Caco-2 (cell line): ENCODE measurements around the gene SERAC1. TPM values are rescaled to one million over a fixed set of nuclear protein-coding genes. Genes with fewer than 3 reads are reported as not detected.

Source experiments
- BruUV-seq: library from RNA; stranded (reverse); fragments of 400-500 nt; replicated peaks from 2 replicates; lab custom pipeline; 2021; lab: Mats Ljungman, UMichigan
- CTCF ChIA-PET: fragments of 300-600 bp; sonication (Branson Sonifier 250); formaldehyde crosslinking; loops from one replicate; lab custom pipeline; 2022; ENCODE audit warnings: antibody characterized with exemption; lab: Charles Lee
- POLR2A ChIA-PET: fragments of 300-600 bp; sonication (Branson Sonifier 250); formaldehyde crosslinking; loops from one replicate; lab custom pipeline; 2022; ENCODE audit warnings: antibody characterized with exemption; lab: Charles Lee
- DNase-seq, 2 experiments: peaks; one replicate each; pipeline versions ENCODE4 v3.0.0 to v3.0.0-alpha.2; 2020 to 2022
- H3K27me3 ChIP-seq: replicated peaks from 2 replicates; pipeline ENCODE4 v1.6.0; 2011; ENCODE audit warnings: low read length; ENCODE audit not compliant: control insufficient read depth, insufficient read depth
- H3K36me3 ChIP-seq: 2 replicates; pipeline ENCODE4 v1.5.1; 2011; ENCODE audit warnings: low read length; ENCODE audit not compliant: control insufficient read depth, insufficient read depth
- H3K4me1 ChIP-seq: fragments of 250-450 bp; sonication (Bioruptor Pico); 2 replicates; pipeline ENCODE4 v1.5.1; 2020; ENCODE audit warnings: mild to moderate bottlenecking
- H3K4me3 ChIP-seq: 2 replicates; pipeline ENCODE4 v1.5.1; 2011; ENCODE audit warnings: low read depth, mild to moderate bottlenecking, control low read depth, low read length
- H3K9me3 ChIP-seq: fragments of 250-450 bp; sonication (Bioruptor Pico); 2 replicates; pipeline ENCODE4 v1.5.1; 2020; ENCODE audit warnings: mild to moderate bottlenecking, moderate library complexity
- H3K27ac Mint-ChIP-seq: one replicate; pipeline ENCODE4 v1.8.0; 2022; ENCODE audit warnings: mixed read lengths; ENCODE audit not compliant: unreplicated experiment
- H3K27me3 Mint-ChIP-seq: one replicate; pipeline ENCODE4 v1.8.0; 2022; ENCODE audit warnings: mixed read lengths; ENCODE audit not compliant: insufficient read depth, unreplicated experiment
- H3K36me3 Mint-ChIP-seq: one replicate; pipeline ENCODE4 v1.8.0; 2022; ENCODE audit warnings: mild to moderate bottlenecking, mixed read lengths; ENCODE audit not compliant: insufficient read depth, unreplicated experiment
- H3K4me1 Mint-ChIP-seq: one replicate; pipeline ENCODE4 v1.8.0; 2022; ENCODE audit warnings: low read depth, mixed read lengths; ENCODE audit not compliant: unreplicated experiment
- H3K4me3 Mint-ChIP-seq: one replicate; pipeline ENCODE4 v1.8.0; 2022; ENCODE audit warnings: mild to moderate bottlenecking, moderate library complexity, mixed read lengths; ENCODE audit not compliant: unreplicated experiment
- H3K9me3 Mint-ChIP-seq: one replicate; pipeline ENCODE4 v1.8.0; 2022; ENCODE audit warnings: mixed read lengths; ENCODE audit not compliant: unreplicated experiment
- intact Hi-C: fragments of 100-400 bp; cut with micrococcal nuclease; formaldehyde crosslinking; loops from one replicate; pipeline ENCODE4 v1.10.0; 2022; ENCODE audit not compliant: unreplicated experiment
- total RNA-seq: library from RNA; stranded (reverse); gene quantifications from 2 replicates; pipeline ENCODE4 v1.2.3, GENCODE V29; 2022
- TF ChIP-seq, protein P1 (sequence below), 2 experiments: fragments of 200-600 bp in 1 of 2; IDR thresholded peaks; 1 replicate in 1 of 2; 2 replicates in 1 of 2; pipeline versions ENCODE4 v1.5.1 to v1.8.0; 2011 to 2022; ENCODE audit warnings: antibody characterized with exemption in 1 of 2, control low read depth in 1 of 2, inconsistent platforms in 1 of 2, low read depth in 1 of 2, low read length in 1 of 2, mild to moderate bottlenecking in 1 of 2, moderate library complexity in 1 of 2; ENCODE audit not compliant: insufficient read depth in 1 of 2, severe bottlenecking in 1 of 2, unreplicated experiment in 1 of 2

The SERAC1 gene
- total RNA-seq, 1 experiment from 2014 or later, result 7.4 TPM

GRCh38 chr6:158061361-158061708 lies 106.7 kb downstream of the SERAC1 start:
- Mint-ChIP-seq H3K9me3 (no peaks in the 10 kb centered on the region), H3K4me3 (no peak overlapping the region), H3K27me3 (no peaks in the 10 kb centered on the region), H3K4me1 (no peaks in the 10 kb centered on the region), H3K36me3 (peaks cover 30% of the 10 kb centered on the region), H3K27ac (no peak overlapping the region)
- BruUV-seq, result no TSS peak
- Histone ChIP-seq H3K9me3 (no peaks in the 10 kb centered on the region), H3K4me1 (peaks cover 12% of the 10 kb centered on the region), H3K4me3 (no peak overlapping the region), H3K27me3 (no peaks in the 10 kb centered on the region), H3K36me3 (peaks cover 5% of the 10 kb centered on the region)
- DNase-seq, result no peak
- TF ChIP-seq, protein P1, sequence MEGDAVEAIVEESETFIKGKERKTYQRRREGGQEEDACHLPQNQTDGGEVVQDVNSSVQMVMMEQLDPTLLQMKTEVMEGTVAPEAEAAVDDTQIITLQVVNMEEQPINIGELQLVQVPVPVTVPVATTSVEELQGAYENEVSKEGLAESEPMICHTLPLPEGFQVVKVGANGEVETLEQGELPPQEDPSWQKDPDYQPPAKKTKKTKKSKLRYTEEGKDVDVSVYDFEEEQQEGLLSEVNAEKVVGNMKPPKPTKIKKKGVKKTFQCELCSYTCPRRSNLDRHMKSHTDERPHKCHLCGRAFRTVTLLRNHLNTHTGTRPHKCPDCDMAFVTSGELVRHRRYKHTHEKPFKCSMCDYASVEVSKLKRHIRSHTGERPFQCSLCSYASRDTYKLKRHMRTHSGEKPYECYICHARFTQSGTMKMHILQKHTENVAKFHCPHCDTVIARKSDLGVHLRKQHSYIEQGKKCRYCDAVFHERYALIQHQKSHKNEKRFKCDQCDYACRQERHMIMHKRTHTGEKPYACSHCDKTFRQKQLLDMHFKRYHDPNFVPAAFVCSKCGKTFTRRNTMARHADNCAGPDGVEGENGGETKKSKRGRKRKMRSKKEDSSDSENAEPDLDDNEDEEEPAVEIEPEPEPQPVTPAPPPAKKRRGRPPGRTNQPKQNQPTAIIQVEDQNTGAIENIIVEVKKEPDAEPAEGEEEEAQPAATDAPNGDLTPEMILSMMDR (IDR thresholded peaks at IDR 0.05; ENCODE audit: insufficient read depth in 1 of 2, low read depth in 1 of 2, low read length in 1 of 2, severe bottlenecking in 1 of 2, unreplicated experiment in 1 of 2), result no peak
- intact Hi-C loops, result no loop called here
- ChIA-PET POLR2A (interaction anchor here (0.6 kb wide), 1 partner anchor 108 kb away, joined by 3 read pairs; no protein-coding TSS in a partner anchor), CTCF (no interaction called here)

GRCh38 chr6:158060455-158061360 lies 107.4 kb downstream of the SERAC1 start:
- Histone ChIP-seq H3K4me3 (no peak overlapping the region), H3K9me3 (no peaks in the 10 kb centered on the region), H3K36me3 (peaks cover 5% of the 10 kb centered on the region), H3K4me1 (peaks cover 12% of the 10 kb centered on the region), H3K27me3 (no peaks in the 10 kb centered on the region)
- DNase-seq, result peak; percentile 61 to 73
- POLR2A ChIA-PET, result no interaction called here
- no peaks in the 10 kb centered on the region for H3K27me3 Mint-ChIP-seq
- no TSS peak for BruUV-seq
- peak overlapping the region; percentile 93 for H3K27ac Mint-ChIP-seq
- TF ChIP-seq, protein P1 (IDR thresholded peaks at IDR 0.05; ENCODE audit: insufficient read depth in 1 of 2, low read depth in 1 of 2, low read length in 1 of 2, severe bottlenecking in 1 of 2, unreplicated experiment in 1 of 2), result no peak
- intact Hi-C loops, result no loop called here
- H3K9me3 Mint-ChIP-seq, result no peaks in the 10 kb centered on the region
- H3K36me3 Mint-ChIP-seq, result peaks cover 36% of the 10 kb centered on the region
- H3K4me3 Mint-ChIP-seq, result no peak overlapping the region
- CTCF ChIA-PET, result interaction anchor here (0.8 kb wide), 1 partner anchor 11 kb away, joined by 3 read pairs; no protein-coding TSS in a partner anchor
- no peaks in the 10 kb centered on the region for H3K4me1 Mint-ChIP-seq

Other genes with a start within 250 kb of the SERAC1 start
- 45.0 and 47.9 TPM in 2 replicates for gene SYNJ2, start 186.4 kb downstream of the SERAC1 start, total RNA-seq
- 17.8 and 18.1 TPM in 2 replicates for gene GTF2H5, start 88 bp upstream of the SERAC1 start, total RNA-seq
- gene TULP4, start 144.2 kb upstream of the SERAC1 start, total RNA-seq, result 126 and 128 TPM in 2 replicates